ENCODE measurements around the gene TECTA.

- TF ChIP-seq EZH2 (IDR thresholded peaks at IDR 0.05; ENCODE audit: borderline replicate concordance) (no peak), CTCF (IDR thresholded peaks at IDR 0.05; ENCODE audit: poor library complexity) (no peak)
Observed at GRCh38 chr11:121149116-121149515, 48.1 kb downstream of the TECTA start.
